Esophagus squamous epithelium (tissue), 4 donors: ENCODE measurements around the gene HDAC10.

Source experiments
- CTCF ChIP-seq, 6 experiments: fragments of 450-650 bp in 4 of 6; fragments of 200-600 bp in 2 of 6; sonication (generic) in 2 of 6; IDR thresholded peaks; one replicate each; pipeline ENCODE4 v1.5.1; 2016 to 2019; ENCODE audit warnings: antibody characterized with exemption in 6 of 6, mild to moderate bottlenecking in 4 of 6, moderate library complexity in 4 of 6
- POLR2A ChIP-seq, 4 donors: fragments of 450-650 bp; IDR thresholded peaks; one replicate each; pipeline ENCODE4 v1.6.1; 2017; ENCODE audit warnings: antibody characterized with exemption in 4 of 4, mild to moderate bottlenecking in 4 of 4, moderate library complexity in 3 of 4

- no peak for TF ChIP-seq POLR2A (IDR thresholded peaks at IDR 0.05)
- no peak for TF ChIP-seq CTCF (IDR thresholded peaks at IDR 0.05)
Observed at GRCh38 chr22:50243685-50244419, 7.2 kb downstream of the HDAC10 start.
